NB4 (cell line): ENCODE results near the gene FKBP14.

Experiments used
- DNase-seq: peaks from one replicate; pipeline ENCODE4 v3.0.0; 2010; ENCODE audit warnings: low read depth
- H3K4me3 ChIP-seq: one replicate; pipeline ENCODE4 v1.5.1; 2011; ENCODE audit warnings: mild to moderate bottlenecking, low read depth, low read length, moderate library complexity
- MYC ChIP-seq: IDR thresholded peaks from 2 replicates; pipeline ENCODE4 v1.6.1; 2011; ENCODE audit warnings: low read depth, low read length
- POLR2A ChIP-seq: IDR thresholded peaks from 2 replicates; pipeline ENCODE4 v1.6.1; 2011; ENCODE audit warnings: mild to moderate bottlenecking; ENCODE audit not compliant: insufficient read length; ENCODE audit errors: extremely low read depth
- TF ChIP-seq, protein P1 (sequence below): IDR thresholded peaks from one replicate; pipeline ENCODE4 v1.5.1; 2012; ENCODE audit warnings: low read depth, low read length
- TF ChIP-seq, protein P2 (sequence below): IDR thresholded peaks from 2 replicates; pipeline ENCODE4 v1.6.1; 2011; ENCODE audit warnings: low read depth, low read length

FKBP14 gene, protein sequence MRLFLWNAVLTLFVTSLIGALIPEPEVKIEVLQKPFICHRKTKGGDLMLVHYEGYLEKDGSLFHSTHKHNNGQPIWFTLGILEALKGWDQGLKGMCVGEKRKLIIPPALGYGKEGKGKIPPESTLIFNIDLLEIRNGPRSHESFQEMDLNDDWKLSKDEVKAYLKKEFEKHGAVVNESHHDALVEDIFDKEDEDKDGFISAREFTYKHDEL

DNA sequence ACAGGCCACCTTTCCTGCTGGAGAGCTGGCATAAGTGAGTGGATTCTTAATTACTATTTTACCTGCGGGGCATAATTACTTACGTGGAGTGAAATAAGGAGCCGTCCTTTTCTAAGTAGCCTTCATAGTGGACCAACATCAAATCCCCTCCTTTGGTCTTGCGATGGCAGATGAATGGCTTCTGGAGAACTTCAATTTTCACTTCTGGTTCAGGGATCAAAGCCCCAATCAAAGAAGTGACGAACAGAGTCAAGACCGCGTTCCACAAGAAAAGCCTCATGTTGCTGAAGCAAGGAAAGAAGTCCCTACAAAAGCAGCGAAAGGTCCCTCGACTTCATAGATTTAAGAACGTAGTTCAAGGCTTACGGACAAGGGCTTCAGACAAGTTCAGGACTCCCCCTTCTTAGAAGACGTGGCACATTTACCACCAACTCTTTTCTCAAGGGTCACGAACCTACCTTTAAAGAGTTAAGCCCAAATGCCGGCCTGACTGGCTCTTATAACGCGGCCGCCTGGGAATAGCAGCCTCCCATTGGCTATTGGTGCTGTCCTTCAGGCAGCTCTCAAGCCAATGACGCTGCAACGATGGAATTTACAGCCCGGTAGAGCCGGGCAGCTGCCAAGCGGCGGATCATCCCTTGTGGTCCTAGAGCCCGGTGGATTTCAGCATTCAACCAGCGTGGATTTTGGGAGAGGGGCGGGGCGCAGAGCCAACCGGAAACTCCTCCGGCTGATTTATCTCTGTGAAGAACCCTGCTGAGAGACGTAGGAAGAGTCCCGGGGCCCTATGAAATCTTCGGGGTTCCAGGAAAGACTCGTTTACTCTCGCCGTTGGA lies at the start of gene FKBP14:
Gene FKBP14, minus strand, starts transcription at position 474 of the 836 bp plus-strand sequence. Its CDS starts 194 bp downstream, at position 280.
- H3K4me3 ChIP-seq, result peak within 1 kb of the TSS; percentile 84
- TF ChIP-seq, protein P1, sequence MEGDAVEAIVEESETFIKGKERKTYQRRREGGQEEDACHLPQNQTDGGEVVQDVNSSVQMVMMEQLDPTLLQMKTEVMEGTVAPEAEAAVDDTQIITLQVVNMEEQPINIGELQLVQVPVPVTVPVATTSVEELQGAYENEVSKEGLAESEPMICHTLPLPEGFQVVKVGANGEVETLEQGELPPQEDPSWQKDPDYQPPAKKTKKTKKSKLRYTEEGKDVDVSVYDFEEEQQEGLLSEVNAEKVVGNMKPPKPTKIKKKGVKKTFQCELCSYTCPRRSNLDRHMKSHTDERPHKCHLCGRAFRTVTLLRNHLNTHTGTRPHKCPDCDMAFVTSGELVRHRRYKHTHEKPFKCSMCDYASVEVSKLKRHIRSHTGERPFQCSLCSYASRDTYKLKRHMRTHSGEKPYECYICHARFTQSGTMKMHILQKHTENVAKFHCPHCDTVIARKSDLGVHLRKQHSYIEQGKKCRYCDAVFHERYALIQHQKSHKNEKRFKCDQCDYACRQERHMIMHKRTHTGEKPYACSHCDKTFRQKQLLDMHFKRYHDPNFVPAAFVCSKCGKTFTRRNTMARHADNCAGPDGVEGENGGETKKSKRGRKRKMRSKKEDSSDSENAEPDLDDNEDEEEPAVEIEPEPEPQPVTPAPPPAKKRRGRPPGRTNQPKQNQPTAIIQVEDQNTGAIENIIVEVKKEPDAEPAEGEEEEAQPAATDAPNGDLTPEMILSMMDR, result no peak
- TF ChIP-seq POLR2A (peak; percentile 87), MYC (peak; percentile 43)
- TF ChIP-seq, protein P2, sequence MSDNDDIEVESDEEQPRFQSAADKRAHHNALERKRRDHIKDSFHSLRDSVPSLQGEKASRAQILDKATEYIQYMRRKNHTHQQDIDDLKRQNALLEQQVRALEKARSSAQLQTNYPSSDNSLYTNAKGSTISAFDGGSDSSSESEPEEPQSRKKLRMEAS, result peak; percentile 65
- peak; percentile 100 for DNase-seq

DNA sequence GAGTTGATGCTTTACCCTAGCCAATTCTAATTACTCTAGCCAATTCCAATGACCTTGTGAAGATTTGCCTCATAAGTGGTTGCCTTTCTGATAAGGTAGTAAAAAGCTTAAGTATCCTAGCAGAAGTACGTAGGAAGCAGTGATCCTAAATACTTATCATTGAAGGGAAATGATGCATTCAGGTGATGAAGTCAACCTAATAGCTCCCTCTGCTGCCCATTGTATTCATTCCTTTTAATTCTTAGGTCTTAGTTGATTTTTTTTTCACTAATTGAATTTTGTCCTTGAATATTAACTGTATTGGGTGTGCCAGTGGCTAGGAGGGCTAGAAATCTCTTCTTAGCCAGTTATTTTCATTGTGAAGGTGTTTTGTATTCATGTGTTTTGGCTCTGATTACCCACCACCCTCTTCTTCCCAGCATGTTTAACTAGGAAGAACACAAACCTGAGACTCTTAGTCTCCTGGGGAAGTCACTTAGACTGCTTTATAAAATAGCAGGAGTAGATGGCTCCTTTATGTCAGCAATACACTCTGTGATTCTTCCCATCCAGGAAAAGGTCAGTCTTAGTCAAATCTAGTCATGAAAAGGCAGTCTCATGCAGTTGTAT lies 48.0 kb upstream of the FKBP14 start:
- H3K4me3 ChIP-seq, result no peak overlapping the region
- TF ChIP-seq POLR2A (no peak), MYC (no peak)
- TF ChIP-seq, protein P2, result no peak
- TF ChIP-seq, protein P1, result peak; percentile 30
- DNase-seq, result peak; percentile 65

DNA sequence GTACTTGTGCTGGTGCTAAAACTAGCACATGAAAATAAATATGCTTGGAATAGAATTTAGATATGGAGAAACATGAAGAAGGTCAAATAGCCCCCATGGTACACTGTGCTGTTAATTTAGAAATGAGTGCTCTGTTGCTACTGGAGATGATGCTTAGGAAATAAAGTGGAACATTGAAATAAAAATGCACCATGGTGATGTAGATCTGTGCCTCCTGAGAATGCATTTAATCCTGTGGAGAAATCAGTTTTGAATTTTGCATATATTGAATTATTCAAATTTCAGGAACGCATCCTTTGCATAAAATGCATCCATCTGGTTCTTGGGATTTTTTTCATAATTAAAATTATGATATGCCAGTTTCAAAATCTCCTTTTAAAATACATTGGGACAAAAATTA lies 46.2 kb upstream of the FKBP14 start:
- TF ChIP-seq, protein P1, result no peak
- no peak for TF ChIP-seq MYC
- TF ChIP-seq POLR2A, result no peak
- TF ChIP-seq, protein P2, result no peak
- no peak overlapping the region for H3K4me3 ChIP-seq
- no peak for DNase-seq

DNA sequence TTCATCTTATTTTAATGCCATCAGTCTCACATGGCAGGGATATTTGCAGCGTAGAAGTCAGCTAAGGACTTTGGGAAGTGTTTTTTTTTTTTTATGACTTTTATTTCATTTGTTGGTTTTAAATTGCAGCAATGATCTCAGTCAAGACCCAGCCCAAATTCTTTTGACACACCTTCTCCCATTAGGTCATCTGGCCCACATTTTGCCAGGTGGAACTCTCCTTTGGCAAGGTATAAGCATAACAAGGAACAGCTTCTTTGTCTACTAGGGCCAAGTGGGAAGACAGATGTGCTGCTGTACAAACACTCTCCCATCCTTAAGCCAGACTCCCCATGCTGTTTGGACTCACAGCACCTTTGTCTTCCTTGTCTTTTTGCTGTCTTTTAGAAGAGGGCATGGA lies 43.5 kb upstream of the FKBP14 start:
- TF ChIP-seq, protein P2, result no peak
- TF ChIP-seq, protein P1, result no peak
- TF ChIP-seq MYC, result no peak
- no peak for TF ChIP-seq POLR2A

DNA sequence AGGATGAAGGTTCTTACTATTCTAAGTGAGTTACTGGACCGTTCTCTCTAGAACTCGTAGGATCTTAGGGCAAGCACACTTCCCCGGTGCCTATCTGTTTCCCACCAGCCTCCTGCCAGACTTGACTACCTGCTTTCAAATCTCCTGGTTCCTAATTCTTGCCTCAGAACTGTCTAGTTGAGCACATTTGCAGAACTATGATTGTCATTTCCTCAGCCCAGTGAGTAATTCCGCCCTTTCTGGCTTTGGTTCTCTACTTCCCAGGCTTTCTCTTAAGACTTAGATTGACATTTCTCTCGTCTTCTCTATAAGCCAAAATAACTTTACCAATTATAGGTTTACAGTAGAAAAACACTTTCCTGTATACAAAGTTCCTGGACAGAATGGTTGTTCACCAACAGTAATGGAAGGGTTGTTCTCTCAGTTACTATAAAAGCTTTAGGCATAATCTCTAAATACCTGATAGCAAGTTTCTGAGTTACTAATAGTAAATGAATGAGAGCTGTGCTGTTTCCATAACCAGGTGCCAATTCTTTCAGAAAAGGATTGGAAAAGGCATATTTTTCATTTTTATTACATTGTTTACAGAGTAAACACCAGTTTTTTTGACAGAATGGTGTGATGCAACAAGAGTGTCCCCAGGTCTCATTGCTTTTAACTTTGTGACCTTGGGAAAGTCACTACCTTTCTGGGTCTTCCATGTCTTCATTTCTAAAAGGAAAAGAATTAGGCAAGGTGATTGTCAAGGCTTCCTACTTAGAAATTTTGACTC lies 42.8 kb upstream of the FKBP14 start:
- H3K4me3 ChIP-seq, result no peak overlapping the region
- no peak for DNase-seq
- TF ChIP-seq, protein P2, result no peak
- no peak for TF ChIP-seq MYC
- TF ChIP-seq, protein P1, result no peak
- TF ChIP-seq POLR2A, result no peak

More for the DNA sequence above, 43.5 kb upstream of the FKBP14 start:
- H3K4me3 ChIP-seq, result no peak overlapping the region
- no peak for DNase-seq
